ENCODE data around the gene NOXA1.
"Not testable (repeated sequence)": the region's sequence is repeated elsewhere in the genome, so short reads cannot be mapped to it uniquely, and the experiment has no call there.

DNA sequence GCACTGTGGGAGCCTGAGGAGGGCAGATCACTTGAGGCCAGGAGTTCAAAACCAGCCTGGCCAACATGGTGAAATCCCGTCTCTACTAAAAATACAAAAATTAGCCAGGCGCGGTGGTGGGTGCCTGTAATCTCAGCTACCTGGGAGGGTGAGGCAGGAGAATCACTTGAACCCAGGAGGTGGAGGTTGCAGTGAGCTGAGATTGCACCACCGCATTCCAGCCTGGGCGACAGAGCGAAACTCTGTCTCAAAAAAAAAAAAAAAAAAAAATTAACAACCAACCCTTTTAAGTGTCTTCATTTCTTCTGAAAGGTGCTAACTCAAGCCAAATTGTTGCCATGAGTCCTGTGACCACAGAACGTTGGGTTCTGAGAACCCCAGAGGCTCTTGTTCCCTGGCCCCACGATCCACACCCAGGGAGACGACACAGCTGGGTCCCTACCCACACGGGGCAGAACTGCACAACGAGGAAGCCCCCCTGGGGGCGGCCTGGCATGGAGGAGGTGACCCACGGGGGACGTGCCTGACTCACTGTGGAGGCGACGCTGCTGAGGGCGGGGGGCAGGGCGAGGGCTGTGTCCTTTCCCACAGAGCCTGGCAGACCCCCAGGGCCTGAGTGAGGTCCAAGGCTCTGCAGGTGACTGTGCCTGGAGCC, 12.8 kb upstream of the NOXA1 start:
- TF ChIP-seq ZNF124 (CRISPR knock-in tag; IDR thresholded peaks at IDR 0.05); RFX5 (IDR thresholded peaks at IDR 0.05; ENCODE audit: low read depth, low read length); ZNF263 (CRISPR knock-in tag; IDR thresholded peaks at IDR 0.05; ENCODE audit: borderline replicate concordance); ZNF253 (CRISPR knock-in tag; conservative IDR thresholded peaks at IDR 0.05); RBM22 (IDR thresholded peaks at IDR 0.05; ENCODE audit: low read depth, low read length, poor library complexity, severe bottlenecking); CREM (IDR thresholded peaks at IDR 0.05; ENCODE audit: low read depth); POLR2AphosphoS5 (IDR thresholded peaks at IDR 0.05; ENCODE audit: control insufficient read depth, insufficient read depth, low read depth, low read length); RCOR1 (IDR thresholded peaks at IDR 0.05; ENCODE audit: borderline replicate concordance in 1 of 2, low read depth in 2 of 2, low read length in 2 of 2); NRF1 (conservative IDR thresholded peaks at IDR 0.05 in 1 of 2, IDR thresholded peaks at IDR 0.05 in 1 of 2): not testable (repeated sequence)
- TF ChIP-seq, protein P1, sequence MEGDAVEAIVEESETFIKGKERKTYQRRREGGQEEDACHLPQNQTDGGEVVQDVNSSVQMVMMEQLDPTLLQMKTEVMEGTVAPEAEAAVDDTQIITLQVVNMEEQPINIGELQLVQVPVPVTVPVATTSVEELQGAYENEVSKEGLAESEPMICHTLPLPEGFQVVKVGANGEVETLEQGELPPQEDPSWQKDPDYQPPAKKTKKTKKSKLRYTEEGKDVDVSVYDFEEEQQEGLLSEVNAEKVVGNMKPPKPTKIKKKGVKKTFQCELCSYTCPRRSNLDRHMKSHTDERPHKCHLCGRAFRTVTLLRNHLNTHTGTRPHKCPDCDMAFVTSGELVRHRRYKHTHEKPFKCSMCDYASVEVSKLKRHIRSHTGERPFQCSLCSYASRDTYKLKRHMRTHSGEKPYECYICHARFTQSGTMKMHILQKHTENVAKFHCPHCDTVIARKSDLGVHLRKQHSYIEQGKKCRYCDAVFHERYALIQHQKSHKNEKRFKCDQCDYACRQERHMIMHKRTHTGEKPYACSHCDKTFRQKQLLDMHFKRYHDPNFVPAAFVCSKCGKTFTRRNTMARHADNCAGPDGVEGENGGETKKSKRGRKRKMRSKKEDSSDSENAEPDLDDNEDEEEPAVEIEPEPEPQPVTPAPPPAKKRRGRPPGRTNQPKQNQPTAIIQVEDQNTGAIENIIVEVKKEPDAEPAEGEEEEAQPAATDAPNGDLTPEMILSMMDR (IDR thresholded peaks at IDR 0.05 in 2 of 3, conservative IDR thresholded peaks at IDR 0.05 in 1 of 3; ENCODE audit: insufficient read depth in 2 of 3, low read depth in 1 of 3, low read length in 3 of 3), result not testable (repeated sequence)
- TF ChIP-seq, protein P2, sequence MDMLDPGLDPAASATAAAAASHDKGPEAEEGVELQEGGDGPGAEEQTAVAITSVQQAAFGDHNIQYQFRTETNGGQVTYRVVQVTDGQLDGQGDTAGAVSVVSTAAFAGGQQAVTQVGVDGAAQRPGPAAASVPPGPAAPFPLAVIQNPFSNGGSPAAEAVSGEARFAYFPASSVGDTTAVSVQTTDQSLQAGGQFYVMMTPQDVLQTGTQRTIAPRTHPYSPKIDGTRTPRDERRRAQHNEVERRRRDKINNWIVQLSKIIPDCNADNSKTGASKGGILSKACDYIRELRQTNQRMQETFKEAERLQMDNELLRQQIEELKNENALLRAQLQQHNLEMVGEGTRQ (CRISPR knock-in tag; IDR thresholded peaks at IDR 0.05), result not testable (repeated sequence)
